Liver (tissue), 9 donors: ENCODE data around the gene ST3GAL5. TPM values are rescaled to one million over a fixed set of nuclear protein-coding genes. Genes with fewer than 3 reads are reported as not detected.
"Not testable (repeated sequence)": the region's sequence is repeated elsewhere in the genome, so short reads cannot be mapped to it uniquely, and the experiment has no call there.

Experiments used
- DNase-seq: peaks from one replicate; pipeline ENCODE4 v3.0.0-alpha.2; 2017; ENCODE audit warnings: low spot score
- H3K27ac ChIP-seq, 2 donors: one replicate each; pipeline ENCODE4 v1.7.0; 2013; ENCODE audit warnings: inconsistent platforms in 2 of 2, low read length in 2 of 2, control low read depth in 1 of 2, low read depth in 1 of 2, mild to moderate bottlenecking in 1 of 2
- H3K27me3 ChIP-seq, 4 donors: one replicate each; pipeline versions ENCODE4 v1.6.1 to v1.7.0; 2013; ENCODE audit warnings: low read length in 3 of 4, inconsistent platforms in 1 of 4, mild to moderate bottlenecking in 1 of 4, moderate library complexity in 1 of 4; ENCODE audit not compliant: control insufficient read depth in 4 of 4, insufficient read depth in 4 of 4
- H3K36me3 ChIP-seq, 4 donors: one replicate each; pipeline versions ENCODE4 v1.6.1 to v1.7.0; 2013; ENCODE audit warnings: low read length in 3 of 4, mild to moderate bottlenecking in 3 of 4, low read depth in 1 of 4, moderate library complexity in 1 of 4; ENCODE audit not compliant: control insufficient read depth in 4 of 4, insufficient read depth in 3 of 4
- H3K4me1 ChIP-seq, 4 donors: one replicate each; pipeline versions ENCODE4 v1.6.1 to v1.7.0; 2013; ENCODE audit warnings: low read length in 3 of 4, mild to moderate bottlenecking in 3 of 4, moderate library complexity in 1 of 4; ENCODE audit not compliant: control insufficient read depth in 4 of 4, insufficient read depth in 4 of 4
- H3K4me3 ChIP-seq, 3 donors: one replicate each; pipeline versions ENCODE4 v1.6.1 to v1.7.0; 2013; ENCODE audit warnings: low read length in 3 of 3, control low read depth in 1 of 3, low read depth in 1 of 3, mild to moderate bottlenecking in 1 of 3
- H3K9ac ChIP-seq, 2 donors: one replicate each; pipeline ENCODE4 v1.7.0; 2013; ENCODE audit warnings: low read length in 2 of 2, mild to moderate bottlenecking in 2 of 2, moderate library complexity in 2 of 2, control low read depth in 1 of 2, low read depth in 1 of 2
- H3K9me3 ChIP-seq, 4 donors: one replicate each; pipeline versions ENCODE4 v1.6.1 to v1.7.0; 2013; ENCODE audit warnings: low read length in 3 of 4; ENCODE audit not compliant: control insufficient read depth in 4 of 4
- GABPA ChIP-seq, 2 donors: IDR thresholded peaks in 1 of 2; conservative IDR thresholded peaks in 1 of 2; 2 replicates each; pipeline ENCODE4 v1.6.1; 2016; ENCODE audit warnings: antibody characterized with exemption in 2 of 2, mild to moderate bottlenecking in 1 of 2, moderate library complexity in 1 of 2
- JUND ChIP-seq, 2 donors: IDR thresholded peaks; 2 replicates each; pipeline ENCODE4 v1.6.1; 2016; ENCODE audit warnings: antibody characterized with exemption in 2 of 2
- NR2F2 ChIP-seq: IDR thresholded peaks from 2 replicates; pipeline ENCODE4 v1.6.1; 2016; ENCODE audit warnings: antibody characterized with exemption
- RAD21 ChIP-seq, 2 donors: IDR thresholded peaks; 2 replicates each; pipeline ENCODE4 v1.6.1; 2016; ENCODE audit warnings: antibody characterized with exemption in 2 of 2, mild to moderate bottlenecking in 2 of 2
- RXRA ChIP-seq, 2 donors: IDR thresholded peaks; 2 replicates each; pipeline ENCODE4 v1.6.1; 2017 to 2018; ENCODE audit warnings: antibody characterized with exemption in 2 of 2, mild to moderate bottlenecking in 1 of 2
- SP1 ChIP-seq: IDR thresholded peaks from 2 replicates; pipeline ENCODE4 v1.6.1; 2018; ENCODE audit warnings: antibody characterized with exemption, mild to moderate bottlenecking
- WGBS: extraction: QIAGEN DNeasy Blood & Tissue Kit; methylation state at CpG from one replicate; pipeline ENCODE4 v1.1.7; 2013; 5-methylcytosine and 5-hydroxymethylcytosine counted together
- polyA plus RNA-seq, 2 donors: library from polyadenylated mRNA; stranded (reverse) in 1 of 2; unstranded in 1 of 2; fragments of 200-250 nt in 1 of 2; fragments of >200 nt in 1 of 2; fragmentation: Nextera tagmentation in 1 of 2; extraction: Ambion mirVana in 1 of 2; gene quantifications; one replicate each; pipeline versions ENCODE4 v1.2.1 to v1.2.3, GENCODE V29; 2013 to 2015
- total RNA-seq, 2 donors: library from RNA; depleted of rRNA; stranded (reverse); fragments of >200 nt; gene quantifications; one replicate each; pipeline ENCODE4 v1.2.3, GENCODE V29; 2014
- TF ChIP-seq, protein P1 (sequence below): IDR thresholded peaks from 2 replicates; pipeline ENCODE4 v1.6.1; 2016; ENCODE audit warnings: antibody characterized with exemption
- TF ChIP-seq, protein P2 (sequence below): IDR thresholded peaks from 2 replicates; pipeline ENCODE4 v1.6.1; 2016; ENCODE audit warnings: antibody characterized with exemption
- TF ChIP-seq, protein P3 (sequence below): fragments of 150-350 bp; IDR thresholded peaks from 2 replicates; pipeline ENCODE4 v1.5.1; 2017; ENCODE audit warnings: improper control_type of control experiment, low read depth, low read length; ENCODE audit not compliant: missing input control
- TF ChIP-seq, protein P4 (sequence below): IDR thresholded peaks from 2 replicates; pipeline ENCODE4 v1.6.1; 2016; ENCODE audit warnings: antibody characterized with exemption
- donor health status: healthy.
- donor health status: healthy.
- donor health status: healthy.
- donor health status: healthy.
- donor health status: healthy.

ST3GAL5 gene
- total and polyA plus RNA-seq, 4 donors = 4.5 to 17.0 (median 9.0) TPM

DNA sequence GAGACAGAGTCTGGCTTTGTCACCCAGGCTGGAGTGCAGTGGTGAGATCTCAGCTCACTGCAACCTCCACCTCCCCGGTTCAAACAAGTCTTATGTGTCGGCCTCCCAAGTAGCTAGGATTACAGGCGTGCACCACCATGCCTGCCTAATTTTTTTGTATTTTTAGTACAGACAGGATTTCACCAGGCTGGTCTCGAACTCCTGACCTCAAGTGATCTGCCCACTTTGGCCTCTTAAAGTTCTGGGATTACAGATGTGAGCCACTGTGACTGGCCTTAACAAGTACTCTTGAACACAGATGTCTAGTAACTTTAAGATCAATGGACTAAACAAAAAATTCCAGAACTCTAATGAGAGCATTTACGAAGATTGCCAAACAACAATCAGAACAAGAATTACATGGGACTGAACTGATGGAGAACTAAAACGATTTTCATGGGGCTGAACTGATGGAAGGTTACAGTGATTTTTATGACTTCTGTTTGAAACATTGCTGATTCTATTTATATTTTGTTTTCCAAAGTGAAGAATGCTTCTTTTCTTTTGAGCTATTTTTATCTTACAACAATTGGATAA, 46.5 kb upstream of the ST3GAL5 start:
- DNase-seq = no peak
- WGBS = 91% methylated on average over 6 of the region's 6 CpGs
- Histone ChIP-seq H3K9me3 (no peaks in the 10 kb centered on the region), H3K4me1 (peaks cover 15 to 32% (median 23%) of the 10 kb centered on the region in 4 donors), H3K4me3 (no peak overlapping the region), H3K9ac (no peak overlapping the region), H3K27ac (no peak overlapping the region), H3K36me3 (no peaks in the 10 kb centered on the region), H3K27me3 (no peaks in the 10 kb centered on the region)
- TF ChIP-seq JUND (IDR thresholded peaks at IDR 0.05) (no peak), GABPA (IDR thresholded peaks at IDR 0.05 in 1 of 2, conservative IDR thresholded peaks at IDR 0.05 in 1 of 2) (no peak), SP1 (no peak), RXRA (IDR thresholded peaks at IDR 0.05) (no peak), RAD21 (IDR thresholded peaks at IDR 0.05) (no peak)
- TF ChIP-seq, protein P1, sequence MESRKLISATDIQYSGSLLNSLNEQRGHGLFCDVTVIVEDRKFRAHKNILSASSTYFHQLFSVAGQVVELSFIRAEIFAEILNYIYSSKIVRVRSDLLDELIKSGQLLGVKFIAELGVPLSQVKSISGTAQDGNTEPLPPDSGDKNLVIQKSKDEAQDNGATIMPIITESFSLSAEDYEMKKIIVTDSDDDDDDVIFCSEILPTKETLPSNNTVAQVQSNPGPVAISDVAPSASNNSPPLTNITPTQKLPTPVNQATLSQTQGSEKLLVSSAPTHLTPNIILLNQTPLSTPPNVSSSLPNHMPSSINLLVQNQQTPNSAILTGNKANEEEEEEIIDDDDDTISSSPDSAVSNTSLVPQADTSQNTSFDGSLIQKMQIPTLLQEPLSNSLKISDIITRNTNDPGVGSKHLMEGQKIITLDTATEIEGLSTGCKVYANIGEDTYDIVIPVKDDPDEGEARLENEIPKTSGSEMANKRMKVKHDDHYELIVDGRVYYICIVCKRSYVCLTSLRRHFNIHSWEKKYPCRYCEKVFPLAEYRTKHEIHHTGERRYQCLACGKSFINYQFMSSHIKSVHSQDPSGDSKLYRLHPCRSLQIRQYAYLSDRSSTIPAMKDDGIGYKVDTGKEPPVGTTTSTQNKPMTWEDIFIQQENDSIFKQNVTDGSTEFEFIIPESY = no peak
- TF ChIP-seq, protein P2, sequence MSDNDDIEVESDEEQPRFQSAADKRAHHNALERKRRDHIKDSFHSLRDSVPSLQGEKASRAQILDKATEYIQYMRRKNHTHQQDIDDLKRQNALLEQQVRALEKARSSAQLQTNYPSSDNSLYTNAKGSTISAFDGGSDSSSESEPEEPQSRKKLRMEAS = no peak
- TF ChIP-seq, protein P3, sequence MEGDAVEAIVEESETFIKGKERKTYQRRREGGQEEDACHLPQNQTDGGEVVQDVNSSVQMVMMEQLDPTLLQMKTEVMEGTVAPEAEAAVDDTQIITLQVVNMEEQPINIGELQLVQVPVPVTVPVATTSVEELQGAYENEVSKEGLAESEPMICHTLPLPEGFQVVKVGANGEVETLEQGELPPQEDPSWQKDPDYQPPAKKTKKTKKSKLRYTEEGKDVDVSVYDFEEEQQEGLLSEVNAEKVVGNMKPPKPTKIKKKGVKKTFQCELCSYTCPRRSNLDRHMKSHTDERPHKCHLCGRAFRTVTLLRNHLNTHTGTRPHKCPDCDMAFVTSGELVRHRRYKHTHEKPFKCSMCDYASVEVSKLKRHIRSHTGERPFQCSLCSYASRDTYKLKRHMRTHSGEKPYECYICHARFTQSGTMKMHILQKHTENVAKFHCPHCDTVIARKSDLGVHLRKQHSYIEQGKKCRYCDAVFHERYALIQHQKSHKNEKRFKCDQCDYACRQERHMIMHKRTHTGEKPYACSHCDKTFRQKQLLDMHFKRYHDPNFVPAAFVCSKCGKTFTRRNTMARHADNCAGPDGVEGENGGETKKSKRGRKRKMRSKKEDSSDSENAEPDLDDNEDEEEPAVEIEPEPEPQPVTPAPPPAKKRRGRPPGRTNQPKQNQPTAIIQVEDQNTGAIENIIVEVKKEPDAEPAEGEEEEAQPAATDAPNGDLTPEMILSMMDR = no peak
- TF ChIP-seq, protein P4, sequence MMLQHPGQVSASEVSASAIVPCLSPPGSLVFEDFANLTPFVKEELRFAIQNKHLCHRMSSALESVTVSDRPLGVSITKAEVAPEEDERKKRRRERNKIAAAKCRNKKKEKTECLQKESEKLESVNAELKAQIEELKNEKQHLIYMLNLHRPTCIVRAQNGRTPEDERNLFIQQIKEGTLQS = no peak

DNA sequence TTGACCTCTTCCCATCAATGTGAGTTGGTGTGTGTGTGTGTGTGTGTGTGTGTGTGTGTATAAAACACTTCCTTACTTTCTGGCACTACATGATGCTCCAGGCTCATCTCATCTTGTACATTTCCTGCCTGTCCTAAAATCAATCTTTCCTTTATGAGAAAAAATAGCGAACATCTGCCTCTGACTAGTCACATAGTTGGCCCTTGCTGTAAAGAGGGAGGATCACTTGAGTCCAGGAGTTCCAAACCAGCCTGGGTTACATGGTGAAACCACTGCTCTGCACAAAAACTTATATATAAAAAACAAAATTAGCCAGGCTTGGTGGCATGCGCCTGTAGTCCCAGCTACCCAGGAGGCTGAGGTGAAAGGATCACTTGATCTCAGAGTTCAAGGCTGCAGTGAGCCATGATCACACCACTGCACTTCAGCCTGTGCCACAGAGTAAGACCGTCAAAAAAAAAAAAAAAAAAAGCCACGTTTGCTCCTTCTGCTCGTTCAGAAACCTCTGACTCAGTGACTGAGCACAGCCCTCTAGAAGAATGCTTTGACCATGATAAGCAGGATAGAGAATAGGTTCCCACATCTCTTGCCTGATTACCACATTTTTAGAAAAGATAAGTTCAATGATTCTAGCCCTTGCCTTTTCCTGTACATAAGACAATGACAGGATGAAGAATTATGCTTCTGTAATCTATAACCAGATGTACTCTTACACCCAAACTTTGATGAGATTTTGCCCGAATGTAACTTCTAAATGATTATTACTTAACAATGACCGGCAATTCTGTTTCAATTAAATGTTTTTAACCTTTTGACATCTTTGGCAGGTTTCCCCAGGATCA, 45.2 kb upstream of the ST3GAL5 start:
- no peak overlapping the region for H3K4me3 ChIP-seq
- TF ChIP-seq NR2F2 (peak; percentile 67), RAD21 (IDR thresholded peaks at IDR 0.05) (no peak)
- no peaks in the 10 kb centered on the region for H3K9me3 ChIP-seq
- H3K27me3 ChIP-seq = no peaks in the 10 kb centered on the region
- DNase-seq = no peak
- H3K27ac ChIP-seq = no peak overlapping the region
- H3K36me3 ChIP-seq = no peaks in the 10 kb centered on the region
- no peak overlapping the region for H3K9ac ChIP-seq
- 52% methylated on average over 7 of the region's 7 CpGs for WGBS
- H3K4me1 ChIP-seq = peaks cover 13 to 29% (median 21%) of the 10 kb centered on the region in 4 donors

DNA sequence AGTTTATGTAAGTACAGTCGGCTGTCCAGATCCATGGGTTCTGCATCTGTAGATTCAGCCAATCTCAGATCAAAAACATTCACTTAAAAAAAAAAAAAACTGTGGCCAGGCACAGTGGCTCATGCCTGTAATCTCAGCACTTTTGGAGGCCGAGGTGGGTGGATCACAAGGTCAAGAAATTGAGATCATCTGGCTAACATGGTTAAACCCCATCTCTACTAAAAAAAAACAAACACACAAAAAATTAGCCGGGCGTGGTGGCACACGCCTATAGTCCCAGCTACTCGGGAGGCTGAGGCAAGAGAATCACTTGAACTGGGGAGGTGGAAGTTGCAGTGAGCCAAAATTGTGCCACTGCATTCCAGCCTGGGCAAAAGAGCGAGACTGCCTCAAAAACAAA, 42.4 kb upstream of the ST3GAL5 start:
- not testable (repeated sequence) for H3K27me3 ChIP-seq, H3K9ac ChIP-seq, H3K36me3 ChIP-seq, H3K4me3 ChIP-seq, DNase-seq, H3K9me3 ChIP-seq, H3K4me1 ChIP-seq, H3K27ac ChIP-seq
- WGBS = 87% methylated on average over 7 of the region's 7 CpGs
